ENCODE measurements around the gene HNRNPL. TPM values are rescaled to one million over a fixed set of nuclear protein-coding genes. Genes with fewer than 3 reads are reported as not detected.
A peak's percentile ranks its signal among the peaks of the same experiment; 100 is the strongest.
"Not testable (repeated sequence)": the region's sequence is repeated elsewhere in the genome, so short reads cannot be mapped to it uniquely, and the experiment has no call there.

The HNRNPL gene
- total RNA-seq, 1 experiment from 2014 or later = 443 TPM

DNA sequence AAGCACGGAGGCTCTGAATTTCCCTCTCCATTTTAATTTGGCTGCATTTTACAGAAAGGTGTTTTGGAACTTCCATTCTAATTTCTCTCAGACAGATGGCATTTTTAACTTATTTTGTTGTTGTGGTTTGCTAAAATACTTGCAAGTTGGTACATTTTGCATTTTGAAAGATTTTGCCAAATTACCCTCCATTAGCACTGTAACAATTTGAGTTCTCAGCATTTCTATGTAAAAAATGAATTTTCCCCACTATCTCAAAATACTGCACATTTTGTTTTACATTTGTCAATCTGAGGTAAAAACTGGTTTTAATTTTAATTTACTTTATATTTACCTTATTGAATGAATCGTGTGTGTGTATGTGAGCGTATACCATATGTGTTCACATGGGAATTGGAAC is 7.0 kb upstream of the HNRNPL start:
- TF ChIP-seq, protein P1, sequence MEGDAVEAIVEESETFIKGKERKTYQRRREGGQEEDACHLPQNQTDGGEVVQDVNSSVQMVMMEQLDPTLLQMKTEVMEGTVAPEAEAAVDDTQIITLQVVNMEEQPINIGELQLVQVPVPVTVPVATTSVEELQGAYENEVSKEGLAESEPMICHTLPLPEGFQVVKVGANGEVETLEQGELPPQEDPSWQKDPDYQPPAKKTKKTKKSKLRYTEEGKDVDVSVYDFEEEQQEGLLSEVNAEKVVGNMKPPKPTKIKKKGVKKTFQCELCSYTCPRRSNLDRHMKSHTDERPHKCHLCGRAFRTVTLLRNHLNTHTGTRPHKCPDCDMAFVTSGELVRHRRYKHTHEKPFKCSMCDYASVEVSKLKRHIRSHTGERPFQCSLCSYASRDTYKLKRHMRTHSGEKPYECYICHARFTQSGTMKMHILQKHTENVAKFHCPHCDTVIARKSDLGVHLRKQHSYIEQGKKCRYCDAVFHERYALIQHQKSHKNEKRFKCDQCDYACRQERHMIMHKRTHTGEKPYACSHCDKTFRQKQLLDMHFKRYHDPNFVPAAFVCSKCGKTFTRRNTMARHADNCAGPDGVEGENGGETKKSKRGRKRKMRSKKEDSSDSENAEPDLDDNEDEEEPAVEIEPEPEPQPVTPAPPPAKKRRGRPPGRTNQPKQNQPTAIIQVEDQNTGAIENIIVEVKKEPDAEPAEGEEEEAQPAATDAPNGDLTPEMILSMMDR (IDR thresholded peaks at IDR 0.05; ENCODE audit: insufficient read depth in 1 of 2, low read depth in 1 of 2, low read length in 1 of 2, severe bottlenecking in 1 of 2, unreplicated experiment in 1 of 2) = no peak
- no TSS peak for BruUV-seq (replicated peaks)
- Mint-ChIP-seq H3K27me3 (ENCODE audit: insufficient read depth, unreplicated experiment) (no peaks in the 10 kb centered on the region), H3K9me3 (ENCODE audit: unreplicated experiment) (no peaks in the 10 kb centered on the region), H3K27ac (ENCODE audit: unreplicated experiment) (peak overlapping the region; percentile 88), H3K4me3 (ENCODE audit: unreplicated experiment) (no peak overlapping the region), H3K36me3 (ENCODE audit: insufficient read depth, unreplicated experiment) (peaks cover 27% of the 10 kb centered on the region), H3K4me1 (ENCODE audit: low read depth, unreplicated experiment) (peaks cover 32% of the 10 kb centered on the region)
- no peak for DNase-seq
- CTCF ChIA-PET = interaction anchor here (2.0 kb wide), 1 partner anchor 74 kb away, joined by 6 read pairs; the partner anchor contains the start of genes MRPS12 and SARS2
- H3K4me3 ChIP-seq (ENCODE audit: low read depth, low read length) = no peak overlapping the region
- POLR2A ChIA-PET = no interaction called here
- H3K27me3 ChIP-seq (replicated peaks; ENCODE audit: control insufficient read depth, insufficient read depth, low read length) = no peaks in the 10 kb centered on the region
- H3K4me1 ChIP-seq = peaks cover 37% of the 10 kb centered on the region
- H3K36me3 ChIP-seq (ENCODE audit: control insufficient read depth, insufficient read depth, low read length) = no peaks in the 10 kb centered on the region
- H3K9me3 ChIP-seq = no peaks in the 10 kb centered on the region
- intact Hi-C loops (cut with micrococcal nuclease; ENCODE audit: unreplicated experiment) = loop anchor here (1.0 kb wide), 1 partner anchor 30 kb away; no protein-coding TSS in a partner anchor

DNA sequence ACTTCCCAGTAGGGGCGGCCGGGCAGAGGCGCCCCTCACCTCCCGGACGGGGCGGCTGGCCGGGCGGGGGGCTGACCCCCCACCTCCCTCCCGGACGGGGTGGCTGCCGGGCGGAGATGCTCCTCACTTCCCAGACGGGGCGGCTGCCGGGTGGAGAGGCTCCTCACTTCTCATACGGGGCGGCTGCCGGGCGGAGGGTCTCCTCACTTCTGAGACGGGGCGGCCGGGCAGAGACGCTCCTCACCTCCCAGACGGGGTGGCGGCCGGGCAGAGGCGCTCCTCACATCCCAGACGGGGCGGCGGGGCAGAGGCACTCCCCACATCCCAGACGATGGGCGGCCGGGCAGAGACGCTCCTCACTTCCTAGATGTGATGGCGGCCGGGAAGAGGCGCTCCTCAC is 6.0 kb upstream of the HNRNPL start:
- intact Hi-C loops (cut with micrococcal nuclease; ENCODE audit: unreplicated experiment) = not testable (repeated sequence)

DNA sequence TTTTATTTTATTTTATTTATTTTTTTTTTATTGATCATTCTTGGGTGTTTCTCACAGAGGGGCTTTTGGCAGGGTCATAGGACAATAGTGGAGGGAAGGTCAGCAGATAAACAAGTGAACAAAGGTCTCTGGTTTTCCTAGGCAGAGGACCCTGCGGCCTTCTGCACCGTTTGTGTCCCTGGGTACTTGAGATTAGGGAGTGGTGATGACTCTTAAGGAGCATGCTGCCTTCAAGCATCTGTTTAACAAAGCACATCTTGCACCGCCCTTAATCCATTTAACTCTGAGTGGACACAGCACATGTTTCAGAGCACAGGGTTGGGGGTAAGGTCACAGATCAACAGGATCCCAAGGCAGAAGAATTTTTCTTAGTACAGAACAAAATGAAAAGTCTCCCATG is 5.2 kb upstream of the HNRNPL start:
- peaks cover 41% of the 10 kb centered on the region for H3K36me3 Mint-ChIP-seq (ENCODE audit: insufficient read depth, unreplicated experiment)
- peaks cover 25% of the 10 kb centered on the region for H3K4me1 Mint-ChIP-seq (ENCODE audit: low read depth, unreplicated experiment)
- H3K27me3 ChIP-seq (replicated peaks; ENCODE audit: control insufficient read depth, insufficient read depth, low read length); H3K4me3 ChIP-seq (ENCODE audit: low read depth, low read length); DNase-seq; BruUV-seq (replicated peaks); H3K27me3 Mint-ChIP-seq (ENCODE audit: insufficient read depth, unreplicated experiment); intact Hi-C loops (cut with micrococcal nuclease; ENCODE audit: unreplicated experiment); H3K9me3 Mint-ChIP-seq (ENCODE audit: unreplicated experiment); CTCF ChIA-PET; H3K4me3 Mint-ChIP-seq (ENCODE audit: unreplicated experiment); H3K27ac Mint-ChIP-seq (ENCODE audit: unreplicated experiment); POLR2A ChIA-PET; H3K9me3 ChIP-seq; H3K36me3 ChIP-seq (ENCODE audit: control insufficient read depth, insufficient read depth, low read length): not testable (repeated sequence)
- H3K4me1 ChIP-seq = peaks cover 26% of the 10 kb centered on the region

More for the DNA sequence above, 6.0 kb upstream of the HNRNPL start:
- H3K9me3 Mint-ChIP-seq (ENCODE audit: unreplicated experiment); H3K27me3 Mint-ChIP-seq (ENCODE audit: insufficient read depth, unreplicated experiment); H3K4me3 ChIP-seq (ENCODE audit: low read depth, low read length); H3K36me3 ChIP-seq (ENCODE audit: control insufficient read depth, insufficient read depth, low read length); CTCF ChIA-PET; H3K27me3 ChIP-seq (replicated peaks; ENCODE audit: control insufficient read depth, insufficient read depth, low read length); BruUV-seq (replicated peaks); H3K4me3 Mint-ChIP-seq (ENCODE audit: unreplicated experiment); DNase-seq; POLR2A ChIA-PET; H3K27ac Mint-ChIP-seq (ENCODE audit: unreplicated experiment); H3K9me3 ChIP-seq: not testable (repeated sequence)
- Mint-ChIP-seq H3K4me1 (ENCODE audit: low read depth, unreplicated experiment) (peaks cover 29% of the 10 kb centered on the region), H3K36me3 (ENCODE audit: insufficient read depth, unreplicated experiment) (peaks cover 35% of the 10 kb centered on the region)
- peaks cover 34% of the 10 kb centered on the region for H3K4me1 ChIP-seq

DNA sequence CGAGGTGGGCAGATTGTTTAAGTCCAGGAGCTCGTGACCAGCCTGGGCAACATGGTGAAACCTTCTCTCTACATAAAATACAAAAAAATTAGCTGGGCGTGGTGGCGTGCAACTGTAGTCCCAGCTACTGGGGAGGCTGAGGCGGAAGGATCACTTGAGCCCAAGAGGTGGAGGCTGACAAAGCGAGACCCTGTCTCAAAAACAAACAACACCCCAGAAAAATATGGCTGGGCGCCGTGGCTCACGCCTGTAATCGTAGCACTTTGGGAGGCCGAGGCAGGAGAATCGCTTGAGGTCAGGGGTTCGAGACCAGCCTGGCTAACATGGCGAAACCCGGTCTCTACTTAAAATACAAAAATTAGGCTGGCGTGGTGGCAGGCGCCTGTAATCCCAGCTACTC is 3.4 kb upstream of the HNRNPL start:
- peak overlapping the region; percentile 83 for H3K4me3 ChIP-seq (ENCODE audit: low read depth, low read length)

More for the DNA sequence above, 3.4 kb upstream of the HNRNPL start:
- no peaks in the 10 kb centered on the region for H3K9me3 Mint-ChIP-seq (ENCODE audit: unreplicated experiment)
- no peaks in the 10 kb centered on the region for H3K27me3 ChIP-seq (replicated peaks; ENCODE audit: control insufficient read depth, insufficient read depth, low read length)
- no peaks in the 10 kb centered on the region for H3K27me3 Mint-ChIP-seq (ENCODE audit: insufficient read depth, unreplicated experiment)
- no peaks in the 10 kb centered on the region for H3K9me3 ChIP-seq
- TF ChIP-seq, protein P1 (IDR thresholded peaks at IDR 0.05; ENCODE audit: insufficient read depth in 1 of 2, low read depth in 1 of 2, low read length in 1 of 2, severe bottlenecking in 1 of 2, unreplicated experiment in 1 of 2) = no peak
- peaks cover 16% of the 10 kb centered on the region for H3K4me1 ChIP-seq
- peaks cover 25% of the 10 kb centered on the region for H3K4me1 Mint-ChIP-seq (ENCODE audit: low read depth, unreplicated experiment)
- no TSS peak for BruUV-seq (replicated peaks)
- POLR2A ChIA-PET = interaction anchor here (0.6 to 2.5 kb wide), 4 partner anchors 16 to 77 kb away, joined by 3 to 22 read pairs (median 8); partner anchors contain the start of genes MRPS12, NFKBIB, SARS2 and SIRT2
- peaks cover 58% of the 10 kb centered on the region for H3K36me3 Mint-ChIP-seq (ENCODE audit: insufficient read depth, unreplicated experiment)
- DNase-seq = no peak
- peak overlapping the region; percentile 99 for H3K27ac Mint-ChIP-seq (ENCODE audit: unreplicated experiment)
- no peaks in the 10 kb centered on the region for H3K36me3 ChIP-seq (ENCODE audit: control insufficient read depth, insufficient read depth, low read length)
- H3K4me3 Mint-ChIP-seq (ENCODE audit: unreplicated experiment) = peak overlapping the region; percentile 98
- CTCF ChIA-PET = interaction anchor here (1.0 to 1.3 kb wide), 3 partner anchors 25 to 77 kb away, joined by 3 to 7 read pairs (median 5); partner anchors contain the start of genes MRPS12, RINL and SARS2
- intact Hi-C loops (cut with micrococcal nuclease; ENCODE audit: unreplicated experiment) = no loop called here

All from Caco-2 (cell line).